Smooth muscle cell of the pulmonary artery (primary cell): ENCODE results near the gene RPRD1B. TPM values are rescaled to one million over a fixed set of nuclear protein-coding genes. Genes with fewer than 3 reads are reported as not detected.

Source experiments
- total RNA-seq: library from RNA; depleted of rRNA; stranded (reverse); fragments of >200 nt; gene quantifications from 2 replicates; pipeline ENCODE4 v1.2.3, GENCODE V29; 2014

Gene RPRD1B
- total RNA-seq = 22.2 and 23.7 TPM in 2 replicates

GRCh38 chr20:38033330-38034107 is at the start of gene RPRD1B, which contains the start of gene TTI1:
Gene RPRD1B, plus strand, starts transcription at chr20:38033746. Its CDS starts 202 bp downstream, at chr20:38033948.
Gene TTI1, minus strand, starts transcription at chr20:38033456. Its CDS starts 19,640 bp downstream, at chr20:38013816.

Other genes starting within 250 kb of the RPRD1B start
- 2.1 and 2.5 TPM in 2 replicates for gene VSTM2L, start 130.6 kb upstream of the RPRD1B start, total RNA-seq
- 19.0 and 19.2 TPM in 2 replicates for gene TTI1, start 290 bp upstream of the RPRD1B start, total RNA-seq
- 433 and 594 TPM in 2 replicates for gene TGM2, start 131.5 kb downstream of the RPRD1B start, total RNA-seq
- gene KIAA1755, start 227.0 kb downstream of the RPRD1B start, total RNA-seq = 4.7 and 5.9 TPM in 2 replicates